HPDE6-E6E7 (cell line): ENCODE data around the gene FBXO7.

ENCODE experiments used
- DNase-seq: peaks from one replicate; pipeline ENCODE4 v3.0.0; 2011; ENCODE audit warnings: missing footprints; ENCODE audit errors: extremely low spot score

Gene FBXO7

GRCh38 chr22:32531931-32532819 lies 57.6 kb downstream of the FBXO7 start:
- DNase-seq, result peak; percentile 53

GRCh38 chr22:32532820-32533128 lies 58.2 kb downstream of the FBXO7 start:
- DNase-seq, result no peak

- DNase-seq, result no peak
These were observed 58.9 kb downstream of the FBXO7 start for GRCh38 chr22:32533265-32534111.

- DNase-seq, result no peak
These were observed 59.9 kb downstream of the FBXO7 start for GRCh38 chr22:32534252-32535235.

GRCh38 chr22:32535531-32536190 lies 61.0 kb downstream of the FBXO7 start:
- no peak for DNase-seq

GRCh38 chr22:32536352-32536751 lies 61.7 kb downstream of the FBXO7 start:
- no peak for DNase-seq

- no peak for DNase-seq
These were observed 63.9 kb downstream of the FBXO7 start for GRCh38 chr22:32538521-32538920.

GRCh38 chr22:32539631-32540421 lies 65.2 kb downstream of the FBXO7 start:
- no peak for DNase-seq

GRCh38 chr22:32541481-32541880 lies 66.9 kb downstream of the FBXO7 start:
- DNase-seq, result no peak

GRCh38 chr22:32542066-32542676 lies 67.6 kb downstream of the FBXO7 start:
- DNase-seq, result no peak

- DNase-seq, result no peak
These were observed 68.2 kb downstream of the FBXO7 start for GRCh38 chr22:32542677-32543357.

GRCh38 chr22:32544953-32545558 lies 70.4 kb downstream of the FBXO7 start:
- no peak for DNase-seq

GRCh38 chr22:32545801-32546200 lies 71.2 kb downstream of the FBXO7 start:
- no peak for DNase-seq

- DNase-seq, result no peak
These were observed 71.9 kb downstream of the FBXO7 start for GRCh38 chr22:32546496-32546895.

GRCh38 chr22:32546935-32547334 lies 72.3 kb downstream of the FBXO7 start:
- DNase-seq, result no peak

- DNase-seq, result no peak
These were observed 73.4 kb downstream of the FBXO7 start for GRCh38 chr22:32548039-32548438.
